H1 (cell line): ENCODE results near the gene SMOC2. TPM values are rescaled to one million over a fixed set of nuclear protein-coding genes. Genes with fewer than 3 reads are reported as not detected.

Experiments used
- CTCF ChIA-PET: fragments of 300-600 bp; sonication (Branson Sonifier 250); formaldehyde crosslinking; loops from one replicate; lab custom pipeline; 2021; ENCODE audit not compliant: partially characterized antibody; lab: Charles Lee
- POLR2A ChIA-PET: fragments of 300-600 bp; sonication (Branson Sonifier 250); formaldehyde crosslinking; loops from one replicate; lab custom pipeline; 2021; ENCODE audit warnings: inconsistent platforms; ENCODE audit not compliant: partially characterized antibody; lab: Charles Lee
- DNase-seq, 2 experiments: peaks; one replicate each; pipeline versions ENCODE4 v3.0.0 to v3.0.0-alpha.2; 2010 to 2022; ENCODE audit warnings: low spot score in 2 of 2, low read depth in 1 of 2, mixed read lengths in 1 of 2
- FAIRE-seq: peaks from 2 replicates; lab custom pipeline; 2011; peaks lifted over from hg19 to GRCh38; lab: Jason Lieb, UNC
- H2AFZ ChIP-seq: 2 replicates; pipeline ENCODE4 v1.8.1; 2012; ENCODE audit warnings: low read length, inconsistent platforms
- H2AK5ac ChIP-seq: 2 replicates; pipeline ENCODE4 v1.6.1; 2013; ENCODE audit warnings: low read depth, low read length
- H2BK120ac ChIP-seq: replicated peaks from 2 replicates; pipeline ENCODE3; 2013; ENCODE audit warnings: low read depth, low read length, inconsistent platforms
- H2BK12ac ChIP-seq: 2 replicates; pipeline ENCODE4 v1.6.1; 2013; ENCODE audit warnings: low read depth, low read length
- H2BK15ac ChIP-seq: 2 replicates; pipeline ENCODE4 v1.6.1; 2013; ENCODE audit warnings: low read length
- H2BK20ac ChIP-seq: 2 replicates; pipeline ENCODE4 v1.6.1; 2013; ENCODE audit warnings: low read length
- H2BK5ac ChIP-seq: 2 replicates; pipeline ENCODE4 v1.6.1; 2013; ENCODE audit warnings: low read depth, low read length
- H3K14ac ChIP-seq: 2 replicates; pipeline ENCODE4 v1.6.1; 2013; ENCODE audit warnings: inconsistent platforms; ENCODE audit not compliant: insufficient read length
- H3K18ac ChIP-seq: 2 replicates; pipeline ENCODE4 v1.6.1; 2013; ENCODE audit warnings: low read length; ENCODE audit errors: extremely low read depth
- H3K23ac ChIP-seq: 2 replicates; pipeline ENCODE4 v1.6.1; 2013; ENCODE audit warnings: inconsistent platforms; ENCODE audit not compliant: insufficient read length
- H3K23me2 ChIP-seq: 2 replicates; pipeline ENCODE4 v1.6.1; 2013; ENCODE audit warnings: low read depth, low read length
- H3K27ac ChIP-seq: 2 replicates; pipeline ENCODE4 v1.6.1; 2011; ENCODE audit warnings: low read depth, low read length, inconsistent platforms
- H3K27me3 ChIP-seq, 4 experiments: replicated peaks in 1 of 4; 1 replicate in 1 of 4; 2 replicates in 3 of 4; pipeline versions ENCODE4 v1.6.1 to v1.8.1; 2011 to 2013; ENCODE audit warnings: low read length in 3 of 4, mild to moderate bottlenecking in 3 of 4, inconsistent platforms in 2 of 4, mixed read lengths in 2 of 4, moderate library complexity in 1 of 4; ENCODE audit not compliant: control insufficient read depth in 3 of 4, insufficient read depth in 3 of 4; ENCODE audit errors: extremely low read depth in 1 of 4
- H3K36me3 ChIP-seq, 4 experiments: 2 replicates each; pipeline versions ENCODE4 v1.6.1 to v1.8.1; 2011 to 2013; ENCODE audit warnings: mild to moderate bottlenecking in 4 of 4, low read length in 3 of 4, moderate library complexity in 2 of 4, control low read depth in 1 of 4, inconsistent platforms in 1 of 4; ENCODE audit not compliant: insufficient read depth in 4 of 4, control insufficient read depth in 2 of 4
- H3K4ac ChIP-seq: replicated peaks from 2 replicates; pipeline ENCODE3; 2013; ENCODE audit warnings: low read length, low read depth, mixed read lengths, inconsistent platforms; ENCODE audit not compliant: insufficient read length
- H3K4me1 ChIP-seq, 4 experiments: replicated peaks in 1 of 4; 1 replicate in 1 of 4; 2 replicates in 3 of 4; pipeline versions ENCODE4 v1.6.1 to v1.8.1; 2011 to 2013; ENCODE audit warnings: low read length in 3 of 4, inconsistent platforms in 2 of 4, mixed read lengths in 1 of 4; ENCODE audit not compliant: insufficient read depth in 4 of 4, control insufficient read depth in 3 of 4
- H3K4me2 ChIP-seq, 2 experiments: 2 replicates each; pipeline versions ENCODE4 v1.6.1 to v1.8.1; 2011 to 2013; ENCODE audit warnings: low read depth in 2 of 2, low read length in 2 of 2, control low read depth in 1 of 2, inconsistent platforms in 1 of 2, mild to moderate bottlenecking in 1 of 2; ENCODE audit not compliant: insufficient read depth in 1 of 2
- H3K4me3 ChIP-seq, 4 experiments: fragments of 200-600, 300-600 bp in 1 of 4; sonication (generic), shearing (Covaris generic), sonication (Bioruptor Twin) in 1 of 4; 2 replicates each; pipeline versions ENCODE4 v1.5.1 to v1.8.1; 2011 to 2016; ENCODE audit warnings: low read length in 4 of 4, low read depth in 3 of 4, control low read depth in 2 of 4, inconsistent platforms in 2 of 4, mild to moderate bottlenecking in 2 of 4, mixed read lengths in 1 of 4, moderate library complexity in 1 of 4; ENCODE audit not compliant: insufficient read depth in 2 of 4; ENCODE audit errors: extremely low read depth in 1 of 4
- H3K56ac ChIP-seq: replicated peaks from 2 replicates; pipeline ENCODE3; 2013; ENCODE audit warnings: low read depth, mild to moderate bottlenecking, mixed read lengths, low read length, inconsistent platforms; ENCODE audit not compliant: insufficient read length
- H3K79me1 ChIP-seq: 2 replicates; pipeline ENCODE4 v1.6.1; 2013; ENCODE audit warnings: low read depth, low read length, control low read depth
- H3K79me2 ChIP-seq, 2 experiments: 2 replicates each; pipeline versions ENCODE4 v1.6.1 to v1.8.1; 2012 to 2013; ENCODE audit warnings: low read length in 2 of 2, mild to moderate bottlenecking in 2 of 2, inconsistent platforms in 1 of 2; ENCODE audit not compliant: insufficient read depth in 2 of 2, control insufficient read depth in 1 of 2
- H3K9ac ChIP-seq, 4 experiments: replicated peaks in 1 of 4; 1 replicate in 1 of 4; 2 replicates in 3 of 4; pipeline versions ENCODE4 v1.6.1 to v1.8.1; 2011 to 2013; ENCODE audit warnings: low read depth in 3 of 4, low read length in 3 of 4, control low read depth in 2 of 4, mild to moderate bottlenecking in 2 of 4, moderate library complexity in 2 of 4, inconsistent platforms in 1 of 4; ENCODE audit errors: extremely low read depth in 1 of 4
- H3K9me3 ChIP-seq, 2 experiments: 2 replicates each; pipeline versions ENCODE4 v1.6.1 to v1.8.1; 2012 to 2013; ENCODE audit warnings: mild to moderate bottlenecking in 2 of 2, moderate library complexity in 2 of 2, control low read depth in 1 of 2, inconsistent platforms in 1 of 2, low read depth in 1 of 2, low read length in 1 of 2, mixed read lengths in 1 of 2; ENCODE audit not compliant: insufficient read depth in 2 of 2
- H4K20me1 ChIP-seq, 2 experiments: replicated peaks in 1 of 2; 2 replicates each; pipeline versions ENCODE3 to v1.8.1; 2011 to 2013; ENCODE audit warnings: inconsistent platforms in 2 of 2, low read length in 2 of 2, mild to moderate bottlenecking in 1 of 2; ENCODE audit not compliant: insufficient read depth in 2 of 2, control insufficient read depth in 1 of 2
- H4K5ac ChIP-seq: 2 replicates; pipeline ENCODE4 v1.6.1; 2013; ENCODE audit warnings: low read length, low read depth, mixed read lengths, inconsistent platforms; ENCODE audit not compliant: insufficient read length
- H4K8ac ChIP-seq: 2 replicates; pipeline ENCODE4 v1.8.0; 2013; ENCODE audit warnings: mild to moderate bottlenecking, moderate library complexity, low read length, inconsistent platforms; ENCODE audit not compliant: insufficient read depth; ENCODE audit errors: extremely low read depth
- H4K91ac ChIP-seq: replicated peaks from 2 replicates; pipeline ENCODE3; 2013; ENCODE audit warnings: low read length, mixed read lengths, inconsistent platforms; ENCODE audit not compliant: insufficient read length
- CTCF ChIP-seq, 3 experiments: IDR thresholded peaks; 1 replicate in 2 of 3; 2 replicates in 1 of 3; pipeline versions ENCODE4 v1.5.1 to v1.6.1; 2011; ENCODE audit warnings: low read length in 3 of 3, mild to moderate bottlenecking in 3 of 3, inconsistent platforms in 2 of 3, low read depth in 1 of 3, moderate library complexity in 1 of 3; ENCODE audit not compliant: insufficient read depth in 1 of 3; ENCODE audit errors: control extremely low read depth in 1 of 3
- HDAC2 ChIP-seq, 2 experiments: fragments of 300-600 bp in 1 of 2; sonication (generic) in 1 of 2; IDR thresholded peaks; 2 replicates each; pipeline ENCODE4 v1.6.1; 2011 to 2012; ENCODE audit warnings: low read depth in 2 of 2, low read length in 2 of 2, mild to moderate bottlenecking in 2 of 2, moderate library complexity in 2 of 2, borderline replicate concordance in 1 of 2, inconsistent platforms in 1 of 2
- RNF2 ChIP-seq: fragments of 200-900, 300-1000 bp; sonication (generic); IDR thresholded peaks from 2 replicates; pipeline ENCODE4 v1.7.1; 2016; ENCODE audit warnings: borderline replicate concordance, low read depth, mild to moderate bottlenecking, antibody characterized with exemption, low read length; ENCODE audit not compliant: poor library complexity, severe bottlenecking; ENCODE audit errors: missing control alignments
- SIX5 ChIP-seq: IDR thresholded peaks from 2 replicates; pipeline ENCODE4 v1.6.1; 2011; ENCODE audit warnings: mild to moderate bottlenecking, low read depth, low read length
- TCF12 ChIP-seq: IDR thresholded peaks from 2 replicates; pipeline ENCODE4 v1.6.1; 2011; ENCODE audit warnings: low read depth, mild to moderate bottlenecking, low read length
- WGBS, 2 experiments: shearing (Covaris generic) in 1 of 2; methylation state at CpG; one replicate each; pipeline versions ENCODE4 v1.1.6 to v1.1.7; 2013 to 2015; ENCODE audit warnings: low lambda C conversion rate in 2 of 2, mixed read lengths in 2 of 2, inconsistent platforms in 1 of 2, low coverage in 1 of 2, missing lambda C conversion rate in 1 of 2; ENCODE audit not compliant: insufficient replicate concordance in 2 of 2, insufficient coverage in 1 of 2, insufficient read length in 1 of 2; ENCODE audit errors: extremely low coverage in 1 of 2, missing lambda C conversion rate in 1 of 2; 5-methylcytosine and 5-hydroxymethylcytosine counted together
- polyA plus RNA-seq, 7 experiments: library from polyadenylated mRNA; depleted of rRNA in 3 of 7; stranded (reverse) in 5 of 7; unstranded in 2 of 7; fragments of >200 nt in 5 of 7; fragments of 200-250 nt in 2 of 7; gene quantifications; 1 replicate in 5 of 7; 2 replicates in 1 of 7; 4 replicates in 1 of 7; pipeline versions ENCODE4 v1.2.1 to v1.2.3, GENCODE V29; 2011 to 2013; ENCODE audit warnings: missing spikeins in 2 of 7, mixed read lengths in 2 of 7
- total RNA-seq: library from RNA; stranded (reverse); fragmentation: NEBNext Ultra II Directional; extraction: Animal tissue kit (Norgen Biotek cat#: 25700); gene quantifications from 2 replicates; pipeline ENCODE4 v1.2.1, GENCODE V29; 2021

Gene SMOC2
- total and polyA plus RNA-seq, 2 of the 8 experiments (the other 6 are each of a cell fraction or from before 2014, with no cell fraction given) = 7.7 to 8.5 TPM

- no peak overlapping the region for H3K23ac ChIP-seq
- TF ChIP-seq HDAC2 (IDR thresholded peaks at IDR 0.05; ENCODE audit: borderline replicate concordance in 1 of 2, low read depth in 2 of 2, low read length in 2 of 2) (no peak), CTCF (IDR thresholded peaks at IDR 0.05; ENCODE audit: control extremely low read depth in 1 of 3, insufficient read depth in 1 of 3, low read depth in 1 of 3, low read length in 3 of 3) (no peak), RNF2 (no peak), TCF12 (no peak), SIX5 (no peak)
Measured at GRCh38 chr6:168537540-168537884, 96.5 kb downstream of the SMOC2 start.

More at GRCh38 chr6:168537540-168537884, 96.5 kb downstream of the SMOC2 start:
- H4K8ac ChIP-seq = no peak overlapping the region
- H4K91ac ChIP-seq = no peak overlapping the region
- H2BK120ac ChIP-seq = no peak overlapping the region
- no peak overlapping the region for H3K27ac ChIP-seq
- H3K9ac ChIP-seq = no peak overlapping the region
- no peaks in the 10 kb centered on the region for H3K36me3 ChIP-seq
- CTCF ChIA-PET = interaction anchor here (0.6 to 3.2 kb wide), 7 partner anchors 12 to 607 kb away, joined by 3 to 19 read pairs (median 4); no protein-coding TSS in a partner anchor
- H3K79me1 ChIP-seq = no peaks in the 10 kb centered on the region
- H3K27me3 ChIP-seq = no peaks in the 10 kb centered on the region
- H3K4me1 ChIP-seq = peaks cover 9 to 36% (median 19%) of the 10 kb centered on the region in 4 experiments
- no peaks in the 10 kb centered on the region for H3K79me2 ChIP-seq
- H3K4me2 ChIP-seq = no peak overlapping the region
- no peak for FAIRE-seq
- H2BK5ac ChIP-seq = peak overlapping the region; percentile 52; the same call in 1 of the 2 replicates
- H4K20me1 ChIP-seq = no peaks in the 10 kb centered on the region
- H2BK12ac ChIP-seq = peak overlapping the region; percentile 75; the same call in 1 of the 2 replicates
- WGBS, 2 experiments = 80% methylated on average over 10 of the region's 10 CpGs; no CpG with 5 or more reads in 1 of the 2 experiments
- no peak overlapping the region for H3K56ac ChIP-seq
- no peak for DNase-seq
- no peaks in the 10 kb centered on the region for H3K23me2 ChIP-seq
- H2AFZ ChIP-seq = no peak overlapping the region
- no peaks in the 10 kb centered on the region for H3K9me3 ChIP-seq
- no peak overlapping the region for H3K14ac ChIP-seq
- peak overlapping the region; percentile 86; the same call in 1 of the 2 replicates for H2AK5ac ChIP-seq
- no peak overlapping the region for H3K4ac ChIP-seq
- POLR2A ChIA-PET = interaction anchor here (0.6 to 1.2 kb wide), 2 partner anchors 10 to 991 kb away, joined by 4 read pairs; no protein-coding TSS in a partner anchor
- no peak overlapping the region; the same call in 1 of the 2 replicates for H3K18ac ChIP-seq
- no peak overlapping the region for H4K5ac ChIP-seq
- H3K4me3 ChIP-seq = no peak overlapping the region
- no peak overlapping the region for H2BK20ac ChIP-seq
- no peak overlapping the region for H2BK15ac ChIP-seq
